ENCODE measurements around the gene PAWR.
"Not testable (repeated sequence)": the region's sequence is repeated elsewhere in the genome, so short reads cannot be mapped to it uniquely, and the experiment has no call there.

PAWR gene

DNA sequence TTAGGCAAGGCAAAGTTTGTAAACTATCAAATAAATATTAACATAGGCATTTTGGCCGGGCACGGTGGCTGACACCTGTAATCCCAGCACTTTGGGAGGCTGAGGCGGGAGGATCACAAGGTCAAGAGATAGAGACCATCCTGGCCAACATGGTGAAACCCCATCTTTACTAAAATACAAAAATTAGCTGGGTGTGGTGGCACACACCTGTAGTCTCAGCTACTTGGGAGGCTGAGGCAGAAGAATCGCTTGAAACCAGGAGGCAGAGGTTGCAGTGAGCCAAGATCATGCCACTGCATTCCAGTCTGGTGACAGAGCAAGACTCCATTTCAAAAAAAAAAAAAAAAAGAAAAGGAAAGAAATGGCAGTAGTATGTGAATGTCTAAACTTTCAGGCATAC is 43.9 kb downstream of the PAWR start:
- DNase-seq (ENCODE audit: low read depth), result not testable (repeated sequence)

GRCh38 chr12:79645235-79645630 is 45.5 kb downstream of the PAWR start:
- no peak for DNase-seq (ENCODE audit: low read depth)

- no peak for DNase-seq (ENCODE audit: low read depth)
Measured at GRCh38 chr12:79644274-79645234, 46.2 kb downstream of the PAWR start.

DNA sequence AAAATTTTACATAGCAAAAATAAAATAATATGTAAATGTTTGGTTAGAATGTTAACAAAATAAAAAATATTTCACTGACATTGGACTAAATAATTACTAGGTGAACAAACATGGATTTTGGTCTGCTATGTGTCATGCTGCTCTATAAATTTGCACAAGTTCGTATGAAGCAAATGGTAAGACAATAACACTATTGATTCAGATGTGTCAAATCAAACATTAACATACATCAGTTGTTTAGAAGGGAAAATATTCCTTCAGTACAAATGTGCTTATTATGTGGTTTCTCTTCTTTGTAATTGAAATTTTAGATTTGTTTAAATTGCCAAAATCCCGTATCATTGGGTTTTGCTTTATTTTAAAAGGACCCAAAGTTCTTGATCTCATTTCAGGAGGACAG is 46.9 kb downstream of the PAWR start:
- no peak for DNase-seq (ENCODE audit: low read depth)

DNA sequence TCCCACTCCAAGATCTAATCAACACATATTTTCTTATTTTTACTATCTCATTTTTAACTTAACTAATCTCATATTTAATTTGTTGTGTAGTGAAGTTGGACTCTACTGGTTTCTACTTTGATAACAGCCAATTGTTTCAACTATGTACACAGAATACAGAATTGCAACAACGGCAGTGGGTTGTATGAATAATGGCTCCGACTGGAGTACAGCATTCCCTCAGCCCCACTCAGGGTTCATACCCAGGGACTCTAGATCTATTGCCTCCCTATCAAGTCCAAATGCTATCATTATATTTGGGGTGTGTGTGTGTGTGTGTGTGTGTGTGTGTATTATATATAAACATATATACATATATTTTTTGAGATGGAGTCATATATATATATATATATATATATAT is 52.3 kb downstream of the PAWR start:
- DNase-seq (ENCODE audit: low read depth), result no peak

DNA sequence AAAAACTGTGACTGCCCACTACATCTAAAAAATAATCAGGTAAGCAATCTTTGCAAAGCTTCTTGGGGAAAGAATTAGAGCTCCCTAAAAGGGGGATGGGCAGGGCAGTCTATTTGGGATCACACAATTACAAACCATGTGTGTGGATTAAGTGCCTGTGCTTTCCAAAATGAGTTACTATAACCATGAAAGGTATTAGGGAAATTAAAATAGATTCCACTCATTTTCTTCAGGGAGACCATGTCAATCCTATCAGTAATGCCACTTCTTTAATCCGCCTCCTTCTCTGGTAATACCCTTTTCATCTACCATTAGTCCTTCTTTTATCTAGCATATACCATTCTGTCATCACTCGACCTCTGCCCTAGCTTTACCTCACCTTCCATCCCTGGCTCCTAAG is 53.7 kb downstream of the PAWR start:
- DNase-seq (ENCODE audit: low read depth), result no peak

GRCh38 chr12:79635676-79636075 is 55.1 kb downstream of the PAWR start:
- peak; percentile 6 for DNase-seq (ENCODE audit: low read depth)

DNA sequence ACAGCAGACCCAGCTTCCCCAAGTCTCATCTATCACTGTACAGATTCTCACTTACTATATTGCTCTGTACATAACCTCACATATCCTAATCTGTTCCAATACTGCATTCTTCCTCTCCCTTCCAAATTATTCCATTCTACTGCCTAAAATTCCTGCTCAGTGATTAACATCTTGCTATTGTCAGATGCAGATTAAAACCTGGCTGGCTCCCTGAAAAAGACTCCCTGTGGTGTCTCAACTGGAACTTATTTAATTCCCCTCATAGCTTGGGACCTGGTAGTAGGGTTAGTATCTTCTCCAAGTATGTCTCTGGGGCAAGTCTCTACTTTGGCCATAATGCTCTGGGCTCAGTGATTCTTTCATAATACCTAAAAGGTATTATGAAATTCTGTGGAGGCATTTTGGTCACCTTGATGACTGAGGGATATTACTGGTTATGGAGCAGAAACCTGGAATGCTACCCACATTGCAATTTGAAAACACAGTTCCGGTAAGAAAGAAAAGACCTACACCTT is 55.8 kb downstream of the PAWR start:
- no peak for DNase-seq (ENCODE audit: low read depth)

DNA sequence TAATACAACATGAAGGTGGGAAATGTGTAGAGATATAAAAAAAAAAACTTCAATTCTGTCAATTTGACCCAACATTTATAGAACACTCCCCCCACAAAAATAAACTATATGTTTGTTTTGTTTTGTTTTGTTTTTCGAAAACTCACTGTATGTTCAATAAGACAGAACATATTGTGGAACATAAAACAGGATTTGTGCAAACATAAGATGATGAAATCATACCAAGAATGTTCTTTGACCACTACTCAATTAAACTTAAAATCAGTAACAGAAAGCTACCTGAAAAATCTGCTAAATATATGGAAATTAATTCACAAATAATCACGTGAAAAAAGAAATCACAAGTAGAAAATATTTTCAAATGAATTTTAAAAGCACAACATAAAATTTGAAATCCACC is 61.2 kb downstream of the PAWR start:
- DNase-seq (ENCODE audit: low read depth), result no peak

DNA sequence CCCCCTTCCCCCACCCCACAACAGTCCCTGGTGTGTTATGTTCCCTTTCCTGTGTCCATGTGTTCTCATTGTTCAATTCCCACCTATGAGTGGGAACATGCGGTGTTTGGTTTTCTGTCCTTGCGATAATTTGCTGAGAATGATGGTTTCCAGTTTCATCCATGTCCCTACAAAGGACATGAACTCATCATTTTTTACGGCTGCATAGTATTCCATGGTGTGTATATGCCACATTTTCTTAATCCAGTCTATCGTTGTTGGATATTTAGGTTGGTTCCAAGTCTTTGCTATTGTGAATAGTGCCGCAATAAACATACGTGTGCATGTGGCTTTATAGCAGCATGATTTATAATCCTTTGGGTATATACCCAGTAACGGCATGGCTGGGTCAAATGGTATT is 64.0 kb downstream of the PAWR start:
- not testable (repeated sequence) for DNase-seq (ENCODE audit: low read depth)

GRCh38 chr12:79624378-79624777 is 66.4 kb downstream of the PAWR start:
- DNase-seq (ENCODE audit: low read depth), result no peak

GRCh38 chr12:79619872-79620562 is 70.7 kb downstream of the PAWR start:
- DNase-seq (ENCODE audit: low read depth), result no peak

GRCh38 chr12:79618848-79619404 is 71.8 kb downstream of the PAWR start:
- DNase-seq (ENCODE audit: low read depth), result no peak

- DNase-seq (ENCODE audit: low read depth), result no peak
Measured at GRCh38 chr12:79617696-79618095, 73.1 kb downstream of the PAWR start.

GRCh38 chr12:79615596-79616560 is 74.9 kb downstream of the PAWR start:
- DNase-seq (ENCODE audit: low read depth), result no peak

- DNase-seq (ENCODE audit: low read depth), result no peak
Measured at GRCh38 chr12:79614730-79615129, 76.0 kb downstream of the PAWR start.

DNA sequence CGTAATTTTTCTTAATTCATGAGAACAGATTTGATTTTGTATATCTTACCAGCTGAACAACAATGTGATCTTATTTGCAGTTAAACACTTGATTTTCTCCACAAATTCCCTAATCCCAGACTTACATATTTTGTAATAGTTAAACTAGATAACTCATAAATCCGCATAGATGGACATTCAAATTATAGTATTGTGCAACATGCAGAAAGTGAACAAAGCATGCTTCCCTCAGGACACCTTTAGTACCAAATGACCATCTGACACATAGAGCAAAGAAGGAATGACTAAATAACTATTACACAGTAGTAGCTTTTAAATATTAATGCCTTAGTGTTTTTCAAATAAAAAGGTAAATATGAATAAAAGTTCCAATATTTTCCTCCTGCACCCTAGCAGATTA is 88.9 kb downstream of the PAWR start:
- no peak for DNase-seq (ENCODE audit: low read depth)

DNA sequence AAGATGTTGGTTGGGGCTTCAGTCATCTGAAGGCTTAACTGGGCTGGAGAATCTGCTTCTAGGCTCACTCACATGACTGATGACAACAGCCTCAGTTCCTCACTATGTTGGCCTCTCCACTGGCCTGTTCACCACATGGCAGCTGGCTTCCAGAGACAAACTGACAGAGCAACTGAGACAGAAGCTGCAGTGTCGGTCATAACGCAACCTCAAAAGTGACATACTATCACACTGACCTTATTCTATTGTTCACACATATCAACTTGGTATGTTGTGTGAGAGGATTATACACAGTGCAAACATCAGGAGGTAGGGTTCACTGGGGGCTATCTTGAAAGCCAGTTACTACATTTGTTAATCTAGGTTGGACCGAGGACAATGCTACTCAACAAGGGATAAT is 92.9 kb downstream of the PAWR start:
- DNase-seq (ENCODE audit: low read depth), result no peak

GRCh38 chr12:79596719-79597350 is 93.9 kb downstream of the PAWR start:
- DNase-seq (ENCODE audit: low read depth), result no peak

DNA sequence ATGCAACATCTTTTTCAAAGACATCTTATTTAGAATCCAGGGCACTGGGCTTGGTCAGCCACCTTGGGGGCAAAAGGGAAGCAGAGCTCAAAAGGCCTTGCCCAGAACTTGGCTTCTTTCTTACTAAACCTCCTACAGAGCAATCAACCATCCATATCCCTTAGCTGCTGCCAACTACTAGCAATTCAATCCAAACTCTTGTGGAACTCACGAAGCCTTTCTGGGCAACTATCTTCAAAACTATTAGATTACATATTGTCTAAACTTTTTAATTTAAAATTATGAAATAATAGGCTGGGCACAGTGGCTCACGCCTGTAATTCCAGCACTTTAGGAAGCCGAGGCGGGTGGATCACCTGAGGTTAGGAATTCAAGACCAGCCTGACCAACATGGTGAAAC is 95.5 kb downstream of the PAWR start:
- DNase-seq (ENCODE audit: low read depth), result no peak

DNA sequence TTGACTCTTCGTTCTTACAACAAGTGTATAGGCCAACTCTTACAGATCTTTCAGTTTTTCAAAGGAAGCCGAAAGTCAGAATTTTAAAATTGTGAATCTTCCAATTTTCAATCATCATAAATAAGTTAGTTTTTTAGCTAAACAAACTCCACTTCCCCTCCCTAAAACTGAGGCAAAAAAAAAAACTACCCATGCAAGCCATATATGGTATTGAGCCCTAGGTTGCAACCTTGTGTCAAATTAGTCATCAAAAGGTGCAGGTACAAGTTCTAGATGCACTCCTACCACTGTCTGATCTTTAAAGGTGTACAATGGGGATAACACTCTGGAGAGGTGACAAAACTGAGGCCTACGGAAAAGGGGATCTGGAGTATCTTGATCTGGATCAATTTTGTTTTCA is 97.9 kb downstream of the PAWR start:
- no peak for DNase-seq (ENCODE audit: low read depth)
